Inferior parietal cortex (tissue), 1 donor: Measurements from ENCODE around the gene LRRC47.
"Not testable (repeated sequence)": the region's sequence is repeated elsewhere in the genome, so short reads cannot be mapped to it uniquely, and the experiment has no call there.

Experiments used
- DNase-seq: peaks from one replicate; pipeline ENCODE4 v3.0.0-alpha.2; 2016; ENCODE audit errors: extremely low spot score

LRRC47 gene

DNA sequence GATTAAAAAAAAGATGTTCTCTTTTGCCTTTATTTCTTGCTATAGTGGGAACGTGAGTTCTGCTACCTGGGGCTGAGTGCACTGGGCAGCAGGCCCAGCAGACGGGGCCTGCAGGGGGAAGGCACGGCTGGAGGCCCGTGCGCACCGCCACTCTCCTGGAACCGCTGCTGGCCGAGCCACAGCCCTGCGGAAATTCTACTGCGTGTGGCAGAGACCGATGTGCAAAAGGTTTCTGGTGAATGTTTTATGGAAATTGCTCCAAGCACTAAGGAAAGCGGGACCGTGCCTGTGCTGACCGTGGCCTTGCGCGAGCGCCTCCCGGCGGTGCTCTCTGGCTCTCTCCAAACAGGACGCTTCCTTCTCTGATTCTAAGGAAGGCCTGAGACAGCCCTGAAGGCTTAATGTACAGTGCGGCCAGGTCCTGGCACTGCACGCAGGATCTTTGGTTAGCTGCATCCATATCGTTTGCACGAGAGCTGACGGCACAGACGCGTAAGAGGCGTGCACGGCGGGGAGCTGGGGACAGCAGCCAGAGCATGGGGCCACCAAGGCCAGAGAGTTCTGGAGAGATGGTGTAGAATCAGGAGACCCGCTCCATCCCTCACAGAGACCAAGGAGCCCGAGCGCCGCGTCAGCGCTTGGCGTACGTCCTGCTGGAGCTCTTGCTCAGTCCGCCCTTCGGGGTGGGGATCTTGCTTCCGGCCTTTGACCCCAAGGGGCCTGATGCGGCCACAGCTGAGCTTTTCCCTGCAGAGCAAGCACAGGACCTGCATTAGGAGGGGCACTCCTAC is 18.7 kb upstream of the LRRC47 start:
- no peak for DNase-seq

DNA sequence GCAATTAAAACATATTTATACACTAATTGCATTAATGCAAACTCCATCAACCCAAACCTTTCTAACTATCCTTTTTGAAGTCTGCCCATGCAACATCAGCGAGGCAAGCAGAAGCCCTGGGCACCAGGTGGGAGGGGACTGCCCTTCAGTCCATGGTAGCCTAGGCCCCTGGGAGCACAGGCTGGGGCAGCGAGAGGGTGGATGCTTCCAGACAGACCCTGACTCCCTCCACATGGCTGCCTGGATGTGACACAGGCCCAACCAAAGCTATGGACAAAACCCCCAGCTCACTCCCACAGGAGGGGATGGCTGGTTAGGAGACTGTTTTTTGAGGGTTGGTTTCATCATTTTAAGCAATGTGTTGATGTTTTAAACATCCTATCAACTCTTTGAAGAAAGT is 17.8 kb upstream of the LRRC47 start:
- DNase-seq = no peak

DNA sequence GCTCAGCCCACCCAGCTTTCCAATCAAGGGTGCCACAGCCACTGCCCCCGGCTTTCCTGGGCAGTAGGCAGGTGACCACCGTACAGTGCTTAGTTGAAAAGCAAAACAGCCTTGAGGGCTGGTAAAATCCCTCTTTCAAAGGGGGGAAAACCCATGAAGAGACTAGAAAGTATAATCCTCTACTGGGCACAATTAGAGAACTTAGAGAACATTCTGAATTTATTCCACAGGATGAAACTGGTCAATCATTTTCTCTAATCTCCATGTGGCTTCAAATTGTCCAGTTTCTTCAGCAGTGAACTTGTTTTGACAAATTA is 15.3 kb upstream of the LRRC47 start:
- DNase-seq = no peak

DNA sequence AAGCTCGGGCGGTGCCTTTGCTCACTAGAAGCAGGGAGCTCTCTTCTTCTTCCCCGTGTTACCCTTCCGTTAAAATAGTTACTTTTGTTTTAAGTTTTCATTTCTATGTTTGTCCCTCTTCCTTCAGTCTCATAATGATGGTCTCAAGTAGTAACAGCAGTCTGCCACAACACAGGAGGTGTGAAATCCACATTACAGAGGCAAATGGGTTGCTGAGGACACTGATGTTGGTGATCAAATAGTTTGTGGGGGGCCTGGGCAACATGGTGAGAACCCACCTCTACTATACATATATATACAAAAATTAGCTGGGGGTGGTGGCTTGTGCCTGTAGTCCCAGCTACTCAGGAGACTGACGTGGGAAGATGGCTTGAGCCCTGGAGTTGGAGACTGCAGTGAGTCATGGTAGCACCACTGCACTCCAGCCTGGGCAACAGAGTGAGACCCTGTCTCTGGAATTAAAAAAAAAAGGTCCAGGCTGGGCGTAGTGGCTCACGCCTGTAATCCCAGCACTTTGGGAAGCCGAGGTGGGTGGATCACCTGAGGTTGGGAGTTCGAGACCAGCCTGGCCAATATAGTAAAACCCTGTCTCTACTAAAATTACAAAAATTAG is 14.0 kb upstream of the LRRC47 start:
- DNase-seq = not testable (repeated sequence)

DNA sequence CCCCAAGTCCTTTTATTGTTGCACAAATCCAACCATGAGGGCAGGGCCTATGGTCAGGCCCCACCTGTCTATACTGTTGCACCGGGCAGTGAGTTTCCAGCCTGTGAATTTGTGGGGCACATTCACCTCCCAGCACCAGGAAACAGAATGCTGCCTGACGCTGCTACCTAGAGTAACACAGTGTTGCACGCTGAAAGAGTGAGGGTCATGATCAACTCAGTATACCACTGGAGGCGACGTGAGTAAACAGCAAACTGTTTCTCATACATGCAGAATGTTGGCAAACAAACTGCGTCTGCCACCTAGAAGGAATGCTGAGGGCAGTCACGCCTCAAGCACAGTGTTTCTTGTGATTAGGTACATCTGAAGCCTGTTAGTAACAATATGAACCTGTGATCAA is 13.4 kb upstream of the LRRC47 start:
- DNase-seq = no peak

DNA sequence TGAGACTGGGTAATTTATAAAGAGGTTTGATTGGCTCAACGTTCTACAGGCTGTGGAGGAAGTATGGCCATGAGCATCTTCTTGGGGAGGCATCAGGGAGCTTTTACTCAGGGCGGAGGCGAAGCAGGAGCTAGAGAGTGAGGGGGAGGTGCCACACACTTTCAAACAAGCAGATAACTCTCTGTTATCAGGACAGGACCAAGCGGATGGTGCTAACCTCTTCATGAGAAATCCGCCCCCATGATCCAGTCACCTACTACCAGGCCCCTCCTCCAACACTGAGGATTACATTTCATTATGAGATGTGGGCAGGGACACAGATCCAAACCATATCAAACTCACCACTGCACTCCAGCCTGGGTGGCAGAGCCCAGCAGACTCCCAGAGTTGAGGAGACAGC is 11.5 kb upstream of the LRRC47 start:
- no peak for DNase-seq

DNA sequence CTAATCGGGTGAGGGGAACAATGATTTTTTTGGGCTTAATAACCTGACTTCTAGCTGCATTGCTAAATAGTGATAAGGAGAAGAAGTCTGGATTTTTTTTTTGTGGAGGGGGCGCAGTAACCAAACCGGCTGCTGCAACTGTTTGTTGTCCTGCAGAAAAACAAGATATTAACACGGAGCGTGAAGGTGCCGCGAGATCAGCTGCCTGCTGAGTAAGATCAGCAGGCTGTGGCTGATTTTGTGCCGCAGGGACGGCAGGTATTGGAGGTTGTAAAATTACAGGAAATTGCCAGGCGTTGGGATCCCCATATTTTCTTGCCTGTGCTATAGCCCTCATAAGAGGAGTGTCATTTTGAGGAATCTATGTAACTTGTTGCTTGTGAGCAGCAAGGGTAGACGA is 8.7 kb upstream of the LRRC47 start:
- no peak for DNase-seq

DNA sequence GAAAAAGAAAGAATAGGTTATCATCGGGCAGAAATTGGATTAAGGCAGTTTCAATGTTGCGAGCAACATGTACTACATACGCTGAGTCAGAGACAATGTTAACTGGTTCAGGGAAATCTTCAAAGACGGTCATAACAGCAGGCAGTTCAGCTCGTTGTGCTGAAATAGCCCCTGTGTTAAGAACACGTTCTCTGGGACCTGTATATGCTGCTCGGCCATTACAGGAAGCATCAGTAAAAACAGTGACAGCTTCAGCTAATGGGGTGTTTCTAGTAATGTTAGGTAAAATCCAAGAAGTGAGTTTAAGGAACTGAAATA is 8.3 kb upstream of the LRRC47 start:
- DNase-seq = not testable (repeated sequence)

DNA sequence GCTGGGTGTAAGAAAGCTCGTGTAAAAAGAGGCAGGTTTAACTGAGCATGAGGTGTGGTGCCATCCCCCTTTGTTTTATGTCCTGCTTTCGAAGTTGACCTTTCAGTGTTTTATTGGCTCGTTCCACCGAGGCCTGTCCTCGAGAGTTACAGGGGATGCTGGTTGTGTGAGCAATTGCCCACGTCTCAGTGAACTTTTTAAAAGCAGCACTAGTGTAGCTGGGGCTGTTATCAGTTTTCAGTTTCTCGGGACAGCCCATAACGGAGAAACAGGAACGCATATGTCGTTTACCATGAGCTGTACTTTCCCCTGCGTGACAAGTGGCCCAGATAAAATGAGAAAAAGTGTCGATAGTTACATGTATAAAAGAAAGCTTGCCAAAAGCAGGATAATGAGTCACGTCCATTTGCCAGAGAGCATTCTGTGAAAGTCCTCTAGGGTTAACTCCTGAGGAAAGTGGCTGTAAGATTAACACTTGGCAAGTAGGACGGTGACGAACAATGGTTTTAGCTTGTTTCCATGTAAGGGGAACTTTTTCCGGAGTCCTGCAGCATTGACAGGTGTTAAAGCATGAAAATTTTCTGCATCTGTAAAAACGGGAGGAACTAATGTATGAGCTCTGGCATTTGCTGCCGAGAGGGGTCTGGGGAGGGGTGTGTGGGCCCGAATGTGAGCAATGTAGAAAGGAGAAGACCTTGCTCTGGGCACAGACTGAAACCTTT is 7.8 kb upstream of the LRRC47 start:
- DNase-seq = no peak

DNA sequence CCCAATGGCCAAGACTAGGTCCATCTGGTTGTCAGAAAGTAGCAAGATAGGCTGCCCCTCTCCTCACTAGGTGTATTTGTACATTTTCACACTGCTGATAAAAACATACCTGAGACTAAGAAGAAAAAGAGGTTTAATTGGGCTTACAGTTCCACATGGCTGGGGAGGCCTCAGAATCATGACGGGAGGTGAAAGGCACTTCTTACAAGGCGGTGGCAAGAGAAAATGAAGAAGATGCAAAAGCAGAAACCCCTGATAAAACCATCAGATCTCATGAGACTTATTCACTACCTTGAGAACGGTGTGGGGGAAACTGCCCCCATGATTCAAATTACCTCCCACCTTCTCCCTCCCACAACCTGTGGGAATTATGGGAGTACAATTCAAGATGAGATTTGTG is 4.5 kb upstream of the LRRC47 start:
- DNase-seq = not testable (repeated sequence)

DNA sequence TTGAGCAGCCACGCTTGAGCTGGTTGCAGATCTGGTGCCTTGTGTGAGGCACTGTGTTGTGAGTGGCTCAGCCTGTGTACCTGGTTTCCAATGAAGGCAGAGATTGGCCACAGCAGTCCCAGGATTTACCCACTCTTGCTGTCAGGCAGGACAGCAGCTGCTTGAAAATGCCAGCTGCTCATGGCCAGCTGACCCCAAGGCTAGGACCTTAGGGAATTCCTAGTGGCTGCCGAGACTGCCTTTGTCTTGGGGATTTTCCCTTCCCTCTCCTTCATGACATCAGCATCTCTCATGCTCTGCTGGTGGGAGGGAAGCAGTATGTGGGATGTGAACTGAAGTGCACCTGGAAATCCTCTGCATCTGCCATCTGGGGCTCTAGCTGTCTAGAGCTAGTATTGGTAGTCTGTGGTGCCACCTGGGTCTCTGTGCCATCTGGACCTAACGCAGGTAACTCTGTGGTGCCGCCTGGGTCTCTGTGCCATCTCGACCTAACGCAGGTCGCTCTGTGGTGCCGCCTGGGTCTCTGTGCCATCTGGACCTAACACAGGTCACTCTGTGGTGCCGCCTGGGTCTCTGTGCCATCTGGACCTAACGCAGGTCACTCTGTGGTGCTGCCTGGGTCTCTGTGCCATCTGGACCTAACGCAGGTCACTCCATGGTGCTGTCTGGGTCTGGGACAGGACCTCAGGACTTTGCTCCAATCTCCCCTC is 3.8 kb upstream of the LRRC47 start:
- DNase-seq = no peak

DNA sequence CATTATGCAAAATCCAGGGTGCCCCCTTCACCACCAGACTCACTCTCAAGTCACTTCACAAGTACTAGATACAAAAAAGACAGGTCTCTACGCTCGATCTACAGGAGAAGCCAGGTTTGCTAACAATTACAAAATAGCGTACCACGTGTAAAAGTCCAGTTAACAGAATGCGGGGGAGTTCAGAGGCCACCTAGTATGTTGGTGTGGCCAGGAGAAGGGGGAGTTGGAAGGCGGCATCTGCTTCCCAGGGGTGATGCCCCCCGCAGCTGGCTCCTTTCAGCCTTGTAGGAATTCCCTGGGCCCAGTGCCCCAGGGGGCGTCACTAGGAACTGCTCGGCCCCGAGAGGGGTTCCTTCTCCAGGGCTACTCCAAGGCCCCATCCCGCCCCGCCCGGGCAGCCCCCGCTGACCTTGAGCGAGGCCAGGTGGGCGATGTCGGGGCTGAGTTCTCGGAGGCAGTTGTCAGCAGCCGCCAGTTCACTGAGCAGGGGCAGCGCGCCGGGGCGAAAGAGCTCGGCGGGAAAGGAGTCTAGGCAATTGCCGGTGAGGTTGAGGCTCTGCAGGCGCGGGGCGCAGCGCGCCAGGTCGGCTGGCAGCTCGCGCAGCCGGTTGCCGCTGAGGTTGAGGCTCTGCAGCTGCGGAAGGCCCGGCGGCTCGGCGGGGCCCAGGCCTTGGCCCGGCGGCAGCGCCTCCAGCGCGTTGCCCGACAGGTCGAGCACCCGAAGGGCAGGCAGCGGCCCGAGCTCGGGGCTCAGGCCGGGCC is 664 bp downstream of the LRRC47 start:
- no peak for DNase-seq

DNA sequence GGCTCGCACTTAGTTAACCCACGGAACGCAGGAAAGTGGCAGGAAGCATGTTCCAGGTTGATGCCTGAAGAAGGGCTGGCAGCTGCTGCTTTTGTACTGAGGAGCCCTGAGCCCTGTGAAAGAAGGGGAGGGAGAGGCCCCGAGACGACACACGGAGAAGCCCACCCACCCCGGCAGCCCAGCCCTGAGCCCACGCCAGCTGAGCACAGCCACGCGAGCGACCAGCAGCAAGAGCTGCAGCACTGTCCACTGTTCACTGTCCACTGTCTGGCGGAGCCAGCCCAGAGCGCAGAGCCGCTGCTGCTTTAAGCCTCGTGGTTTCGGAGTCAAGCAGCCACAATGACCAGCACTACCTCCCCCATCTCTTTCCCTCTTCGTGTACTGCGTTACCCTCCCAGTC is 5.3 kb downstream of the LRRC47 start:
- no peak for DNase-seq

DNA sequence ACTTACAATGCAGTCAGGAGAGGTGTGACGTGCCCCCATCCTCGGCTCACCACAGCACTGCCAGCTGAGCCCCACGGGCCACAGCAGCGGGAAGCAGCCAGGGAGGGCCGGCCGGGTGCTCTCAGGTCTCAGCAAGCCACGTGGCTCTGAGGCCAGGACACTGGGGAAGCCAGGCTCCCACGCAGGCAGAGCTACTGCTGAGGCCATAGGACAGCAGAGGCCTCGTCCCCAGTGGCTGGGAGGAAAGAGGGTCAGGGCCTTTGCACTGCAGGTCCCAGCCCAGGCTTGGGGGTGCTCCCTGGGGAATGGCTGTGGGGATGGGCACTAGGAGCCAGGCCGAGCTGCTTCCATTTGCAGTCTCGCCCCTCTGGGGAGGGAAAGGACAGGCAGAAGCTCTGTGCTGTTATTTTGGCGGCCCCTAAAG is 5.8 kb downstream of the LRRC47 start:
- DNase-seq = no peak

DNA sequence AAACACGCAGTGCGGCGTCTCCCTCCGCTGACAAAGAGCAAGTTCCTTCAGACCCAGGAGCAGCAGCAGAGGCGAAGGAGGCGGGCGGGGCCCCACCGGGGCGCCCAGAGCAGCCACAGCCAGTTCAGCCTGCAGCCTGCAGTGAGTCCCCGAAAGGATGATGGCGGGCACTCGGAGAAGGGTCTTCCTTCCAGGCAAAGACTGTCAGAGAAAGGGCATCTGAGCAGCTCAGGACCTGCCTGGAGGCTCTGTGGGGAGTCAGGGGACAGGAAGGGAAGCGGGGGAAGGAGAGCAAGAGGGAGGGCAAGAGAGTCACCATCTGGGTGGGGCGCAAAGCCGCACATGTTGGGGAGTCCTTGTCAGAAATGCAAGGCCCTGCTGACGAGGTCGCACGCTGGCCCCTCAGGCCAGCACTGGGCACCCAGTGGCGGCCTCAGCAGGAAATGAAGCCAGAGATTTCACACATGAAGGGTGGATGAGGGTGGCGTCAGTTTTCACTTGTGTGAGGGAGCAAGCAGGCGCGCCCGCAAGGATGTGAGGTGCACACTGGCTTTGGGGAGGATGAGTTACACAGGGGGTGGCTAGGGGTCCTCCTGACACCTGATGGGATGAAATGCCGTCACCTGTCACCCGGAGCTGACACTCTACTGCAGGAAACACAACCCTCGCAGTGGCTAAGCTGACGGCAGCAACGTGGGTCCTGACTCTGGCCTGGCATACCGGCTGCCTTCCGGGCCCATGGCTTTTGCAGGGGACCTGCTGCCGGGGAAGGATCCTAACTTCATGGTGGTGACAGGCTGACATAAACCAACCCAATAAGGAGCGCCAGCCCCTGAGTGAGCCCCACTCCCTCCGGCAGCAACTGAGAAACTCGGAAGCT is 6.6 kb downstream of the LRRC47 start:
- no peak for DNase-seq

DNA sequence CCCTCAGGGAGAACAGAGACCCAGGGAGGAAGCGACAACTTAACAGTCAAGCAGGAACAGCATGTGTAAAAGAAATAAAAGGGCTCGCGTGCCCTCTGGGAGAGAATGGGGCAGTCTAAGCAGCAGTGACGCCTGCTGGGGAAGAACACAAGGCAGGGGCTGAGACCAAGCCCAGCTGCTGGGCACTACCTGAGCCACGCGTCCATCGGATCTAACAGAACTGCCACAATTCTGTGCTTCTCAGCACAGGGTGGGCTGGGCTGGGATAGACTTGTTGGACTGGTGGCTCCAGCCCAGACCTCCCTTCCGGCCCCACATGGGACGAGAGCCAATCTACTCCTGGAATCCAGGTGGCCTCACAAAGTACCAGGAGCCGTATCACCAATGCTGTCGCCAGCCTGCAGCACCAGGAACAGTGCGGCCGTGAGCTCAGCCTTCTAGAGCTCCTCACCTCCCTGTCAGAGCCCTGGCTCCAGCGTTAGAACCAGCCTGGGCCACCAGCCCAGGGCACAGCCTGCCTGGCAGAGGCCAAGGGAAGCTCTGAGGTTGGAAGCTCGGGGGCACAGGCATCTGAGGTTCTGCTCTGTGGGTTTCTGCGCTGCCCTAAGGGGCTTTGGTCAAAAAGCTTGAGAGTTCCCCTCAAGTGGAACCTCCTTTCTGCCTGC is 7.4 kb downstream of the LRRC47 start:
- no peak for DNase-seq

DNA sequence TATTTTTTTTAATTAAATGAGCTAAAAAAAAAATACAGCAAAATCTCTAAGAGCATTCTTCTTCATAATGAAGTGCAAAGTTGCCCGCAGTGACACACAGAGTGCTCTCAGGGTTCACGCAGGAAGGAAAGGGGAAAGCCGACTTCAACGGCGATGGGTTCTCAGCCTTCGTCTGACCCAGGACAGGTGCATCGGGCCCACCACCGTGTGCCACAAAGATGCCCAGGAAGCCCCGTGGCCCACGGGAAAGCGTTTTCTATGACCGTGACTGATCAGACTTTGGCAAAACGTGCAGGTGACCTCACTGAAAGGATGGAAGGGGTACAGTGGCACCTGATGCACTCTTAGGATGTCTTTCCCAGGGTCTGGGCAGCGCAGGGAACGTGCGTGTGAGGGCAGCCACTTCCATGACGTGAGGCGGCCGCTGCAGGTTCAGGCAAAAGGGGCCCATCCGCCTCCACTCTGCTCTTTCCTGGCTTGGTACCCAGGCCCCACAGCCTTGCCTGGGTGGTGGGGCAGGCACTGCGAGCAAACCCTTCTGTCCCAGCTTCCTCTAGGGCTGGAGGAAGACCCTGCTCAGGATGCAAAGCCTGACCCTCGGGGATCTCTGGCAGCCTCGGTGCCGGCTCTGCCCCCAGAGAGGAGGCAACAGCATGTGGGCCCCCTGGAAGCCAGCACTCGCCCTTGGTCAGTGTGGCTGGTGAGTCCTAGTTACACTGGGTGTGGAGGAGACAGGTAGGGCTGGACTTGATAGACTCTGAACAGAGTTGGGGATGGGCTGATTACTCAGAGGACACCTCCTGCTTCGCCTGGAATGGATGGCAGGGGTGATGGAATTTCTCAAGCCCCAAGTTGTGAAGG is 8.3 kb downstream of the LRRC47 start:
- no peak for DNase-seq

DNA sequence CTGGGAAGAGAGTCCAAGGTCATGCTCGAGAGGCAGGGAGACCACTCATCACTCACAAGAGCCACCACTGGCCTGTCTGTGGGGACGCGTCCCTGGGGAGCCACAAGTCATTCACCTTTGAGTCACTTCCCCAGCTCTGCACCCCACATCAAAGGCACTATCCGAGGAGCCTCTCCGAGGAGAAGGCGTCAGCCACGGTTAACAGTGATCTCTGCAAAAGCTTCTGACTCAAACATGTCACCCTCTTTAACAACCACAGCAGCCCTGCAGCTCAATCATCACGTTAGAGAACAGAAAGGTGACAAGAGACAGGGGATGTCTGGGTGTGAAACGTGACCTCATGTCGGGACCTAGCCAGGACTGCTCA is 9.0 kb downstream of the LRRC47 start:
- DNase-seq = no peak
